ENCODE data around the gene ABHD16B.

The ABHD16B gene

DNA sequence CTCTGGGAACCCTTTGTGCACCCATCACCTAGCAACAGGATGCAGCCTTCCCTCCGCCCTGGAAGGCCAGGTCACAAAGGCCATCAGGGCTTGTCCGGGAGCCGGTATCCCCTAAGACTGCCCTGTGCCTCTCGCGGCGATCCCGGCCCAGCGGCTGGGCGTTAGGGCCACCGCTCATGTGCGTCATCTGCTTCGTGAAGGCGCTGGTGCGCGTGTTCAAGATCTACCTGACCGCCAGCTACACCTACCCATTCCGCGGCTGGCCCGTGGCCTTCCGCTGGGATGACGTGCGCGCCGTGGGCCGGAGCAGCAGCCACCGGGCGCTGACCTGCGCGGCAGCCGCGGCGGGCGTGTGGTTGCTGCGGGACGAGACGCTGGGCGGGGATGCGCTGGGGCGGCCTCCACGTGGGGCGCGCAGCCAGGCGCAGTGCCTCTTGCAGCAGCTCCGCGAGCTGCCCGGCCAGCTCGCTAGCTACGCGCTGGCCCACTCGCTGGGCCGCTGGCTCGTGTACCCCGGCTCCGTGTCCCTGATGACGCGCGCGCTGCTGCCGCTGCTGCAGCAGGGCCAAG, at the start of gene ABHD16B:
Gene ABHD16B, plus strand, starts transcription at position 134 of the 570 bp plus-strand sequence. Its CDS starts 43 bp downstream, at position 177.
- no peak for DNase-seq (ENCODE audit: extremely low read depth in 1 of 2, low read depth in 1 of 2)

DNA sequence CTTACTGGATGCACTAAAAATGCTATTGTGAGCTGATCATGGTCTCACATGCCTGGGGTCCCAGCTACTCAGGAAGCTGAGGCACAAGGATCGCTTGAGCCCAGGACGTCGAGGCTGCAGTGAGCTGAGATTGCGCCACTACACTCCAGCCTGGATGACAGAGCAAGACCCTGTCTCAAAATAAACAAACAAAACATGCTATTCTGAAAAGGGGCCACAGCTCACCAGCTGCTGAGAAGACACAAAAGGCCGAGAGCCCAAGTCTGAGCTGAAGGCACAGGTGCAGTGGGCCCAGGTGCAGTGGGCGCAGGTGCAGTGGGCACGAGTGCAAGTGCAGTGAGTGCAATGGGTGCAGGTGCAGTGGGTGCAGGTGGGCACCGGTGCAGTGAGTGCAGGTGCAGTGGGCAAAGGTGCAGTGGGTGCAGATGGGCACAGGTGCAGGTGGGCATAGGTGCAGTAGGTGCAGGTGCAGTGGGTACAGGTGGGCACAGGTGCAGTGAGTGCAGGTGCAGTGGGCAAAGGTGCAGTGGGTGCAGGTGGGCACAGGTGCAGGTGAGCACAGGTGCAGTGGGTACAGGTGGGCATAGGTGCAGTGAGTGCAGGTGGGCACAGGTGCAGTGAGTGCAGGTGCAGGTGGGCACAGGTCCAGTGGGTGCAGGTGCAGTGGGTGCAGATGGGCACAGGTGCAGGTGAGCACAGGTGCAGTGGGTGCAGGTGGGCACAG, 46.2 kb upstream of the ABHD16B start:
- no peak for DNase-seq (ENCODE audit: extremely low read depth in 1 of 2, low read depth in 1 of 2)

DNA sequence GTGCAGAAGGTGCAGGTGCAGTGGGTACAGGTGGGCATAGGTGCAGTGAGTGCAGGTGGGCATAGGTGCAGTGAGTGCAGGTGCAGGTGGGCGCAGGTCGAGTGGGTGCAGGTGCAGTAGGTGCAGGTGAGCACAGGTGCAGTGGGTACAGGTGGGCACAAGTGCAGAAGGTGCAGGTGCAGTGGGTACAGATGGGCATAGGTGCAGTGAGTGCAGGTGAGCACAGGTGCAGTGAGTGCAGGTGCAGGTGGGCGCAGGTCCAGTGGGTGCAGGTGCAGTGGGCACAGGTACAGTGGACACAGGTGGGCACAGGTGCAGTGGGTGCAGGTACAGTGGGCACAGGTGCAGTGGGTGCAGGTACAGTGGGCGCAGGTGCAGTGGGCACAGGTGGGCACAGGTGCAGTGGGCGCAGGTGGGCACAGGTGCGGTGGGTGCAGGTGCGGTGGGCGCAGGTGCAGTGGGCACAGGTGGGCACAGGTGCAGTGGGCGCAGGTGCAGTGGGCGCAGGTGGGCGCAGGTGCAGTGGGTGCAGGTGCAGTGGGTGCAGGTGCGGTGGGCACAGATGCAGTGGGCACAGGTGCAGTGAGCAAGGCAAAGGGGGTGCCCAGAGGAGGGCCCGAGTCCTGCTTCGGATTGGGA, 45.6 kb upstream of the ABHD16B start:
- no peak for DNase-seq (ENCODE audit: extremely low read depth in 1 of 2, low read depth in 1 of 2)

DNA sequence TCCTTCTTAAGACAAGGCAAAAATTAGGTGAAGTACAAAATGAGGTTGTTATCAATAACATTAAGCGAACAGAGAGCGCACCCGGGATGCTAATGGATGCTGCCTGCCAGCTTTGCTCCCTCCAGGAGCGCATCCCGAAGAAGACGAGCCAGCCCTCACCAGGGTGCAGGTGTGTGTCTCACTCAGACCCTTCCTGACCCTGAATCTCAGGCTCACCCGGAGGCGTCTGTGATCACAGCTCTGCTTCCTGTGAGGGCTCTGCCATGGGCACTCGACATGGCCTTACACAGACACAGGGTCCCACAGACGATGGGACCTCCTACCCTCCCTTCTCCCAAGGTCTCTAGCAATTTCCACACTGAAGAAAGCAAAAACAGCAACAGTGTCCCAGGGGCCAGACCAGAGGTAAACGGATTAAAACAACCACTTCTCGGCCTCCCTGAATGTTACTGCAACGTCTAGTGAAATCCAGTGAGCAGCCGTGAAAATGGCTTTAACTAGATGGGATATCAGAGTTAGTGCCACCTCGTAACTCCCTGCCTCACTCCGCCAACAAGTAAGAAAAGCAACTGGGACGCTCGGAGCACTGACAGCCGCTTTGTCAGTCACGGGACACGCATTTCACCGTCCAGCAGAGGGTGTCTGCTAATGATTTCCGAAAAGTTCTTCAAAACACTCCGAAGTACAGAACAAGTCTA, 41.9 kb upstream of the ABHD16B start:
- DNase-seq (ENCODE audit: extremely low read depth in 1 of 2, low read depth in 1 of 2): no peak

DNA sequence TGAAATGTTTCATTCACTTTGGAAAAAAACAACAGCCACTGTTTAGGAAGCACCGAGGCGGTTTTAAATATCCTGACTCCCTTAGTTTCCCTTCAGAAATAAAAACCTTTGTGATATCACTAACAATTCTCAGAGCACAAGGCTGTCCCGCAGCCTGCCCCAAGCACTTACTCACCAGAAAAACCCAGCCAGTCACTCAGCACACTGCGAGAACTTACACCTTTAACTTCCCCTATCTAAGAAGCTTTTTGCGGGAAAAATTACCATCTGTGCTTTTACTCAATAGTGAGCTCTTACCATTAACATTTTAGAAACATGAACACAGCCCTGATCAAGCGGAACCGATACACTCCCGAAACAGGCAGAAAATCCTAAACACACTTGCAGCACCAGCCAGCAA, 39.5 kb upstream of the ABHD16B start:
- DNase-seq (ENCODE audit: extremely low read depth in 1 of 2, low read depth in 1 of 2): no peak

DNA sequence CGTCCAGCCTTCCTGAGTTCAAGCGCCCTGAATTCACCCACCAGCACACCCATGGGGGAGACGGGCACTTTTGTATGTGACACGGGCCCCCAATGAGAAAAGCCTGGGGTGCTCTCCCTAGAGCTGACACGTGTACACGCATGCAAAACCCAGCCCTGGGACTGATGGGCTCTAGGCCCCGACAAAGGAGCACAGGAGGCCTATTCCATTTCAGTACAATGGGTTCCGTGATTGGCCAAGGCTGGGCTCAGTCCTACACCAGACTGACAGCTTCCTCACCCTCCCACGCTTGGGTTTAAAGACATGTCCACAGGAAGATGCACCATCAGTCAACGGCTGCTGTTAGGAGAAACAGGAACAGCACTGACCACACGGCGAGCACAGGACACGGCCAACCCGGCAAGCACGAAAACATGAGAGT, 39.0 kb upstream of the ABHD16B start:
- no peak for DNase-seq (ENCODE audit: extremely low read depth in 1 of 2, low read depth in 1 of 2)

DNA sequence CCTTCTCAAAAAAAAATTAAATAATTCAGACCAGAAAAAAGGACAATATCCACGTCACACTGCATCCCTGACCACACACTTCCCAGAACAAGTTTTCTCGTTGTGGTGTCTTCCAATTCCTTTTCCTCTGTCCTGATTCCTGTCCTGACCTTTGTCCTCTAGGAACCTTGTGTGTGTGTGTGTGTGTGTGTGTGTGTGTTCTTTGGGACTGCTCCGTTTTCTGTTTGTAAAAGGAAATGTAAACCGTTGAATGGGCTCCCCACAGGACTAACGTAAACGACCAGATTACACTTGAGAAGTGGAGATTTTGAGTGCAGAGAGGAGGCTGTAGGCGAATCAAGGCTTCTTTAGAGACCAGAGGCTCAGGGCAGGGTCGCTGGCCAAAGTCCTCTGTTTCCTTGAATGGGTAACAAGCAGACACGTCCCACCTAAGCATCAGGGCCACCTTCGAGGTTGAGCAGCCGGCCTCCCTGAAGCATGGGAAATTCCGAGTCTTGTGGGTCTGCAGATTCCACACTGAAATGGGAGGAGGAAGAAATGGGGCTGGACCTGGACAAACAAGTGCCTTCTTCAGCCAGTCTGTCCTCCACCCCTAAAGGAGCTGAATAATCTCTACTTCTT, 37.5 kb upstream of the ABHD16B start:
- no peak for DNase-seq (ENCODE audit: extremely low read depth in 1 of 2, low read depth in 1 of 2)

DNA sequence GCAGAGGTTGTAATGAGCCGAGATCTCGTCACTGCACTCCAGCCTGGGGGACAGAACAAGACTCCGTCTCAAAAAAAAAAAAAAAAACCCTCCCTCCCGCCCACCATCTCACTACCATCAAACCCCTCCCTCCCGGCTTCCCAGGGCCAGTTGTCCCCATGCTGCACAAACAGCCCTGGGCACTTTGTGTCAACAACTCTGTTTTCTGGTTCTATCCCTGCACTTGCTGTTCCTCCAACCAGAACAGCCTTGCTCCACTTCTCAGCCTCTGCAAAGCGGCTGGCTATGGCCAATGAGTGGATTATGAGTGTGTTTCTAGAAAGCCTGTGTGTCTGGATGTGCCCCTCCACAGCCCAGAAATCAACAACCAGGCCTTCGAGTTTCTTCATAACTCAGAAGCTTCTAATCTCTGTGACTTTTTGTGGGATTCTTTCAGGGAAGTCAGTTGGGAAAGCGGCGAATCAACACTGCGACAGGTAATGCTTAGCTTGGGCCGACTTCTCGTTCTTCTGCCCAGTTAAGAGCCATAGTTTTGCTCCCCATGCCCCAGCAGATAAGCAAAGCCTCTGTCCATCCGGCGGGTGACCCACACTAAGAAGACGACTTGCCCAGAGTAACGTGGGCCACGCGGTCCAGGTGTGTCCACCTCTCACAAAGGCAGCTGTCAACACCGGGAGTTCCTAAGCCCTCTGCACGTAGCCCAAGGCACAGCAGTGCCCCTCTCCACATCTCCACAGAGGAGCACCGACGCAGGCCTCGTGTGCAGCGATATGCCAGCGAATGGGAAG, 35.8 kb upstream of the ABHD16B start:
- DNase-seq (ENCODE audit: extremely low read depth in 1 of 2, low read depth in 1 of 2): no peak

DNA sequence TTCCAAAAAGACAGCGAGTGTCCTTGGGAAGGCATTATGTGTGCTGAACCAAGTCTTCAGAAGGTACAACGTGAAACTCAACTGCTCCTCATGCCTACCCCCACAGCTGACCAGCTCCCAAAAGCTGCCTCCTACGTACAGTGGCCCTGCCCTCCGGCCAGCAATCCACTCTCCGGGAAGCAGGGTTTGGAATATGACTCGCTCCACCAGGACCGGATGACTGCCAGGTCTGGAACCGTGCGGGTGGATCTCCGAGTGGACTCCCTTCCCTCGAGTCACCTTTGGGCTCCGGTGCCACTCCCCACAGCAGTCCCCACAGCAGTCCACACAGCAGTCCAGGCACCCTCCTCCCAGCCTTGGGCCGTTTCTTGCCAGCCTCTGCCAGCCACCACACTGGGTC, 34.5 kb upstream of the ABHD16B start:
- DNase-seq (ENCODE audit: extremely low read depth in 1 of 2, low read depth in 1 of 2): no peak

DNA sequence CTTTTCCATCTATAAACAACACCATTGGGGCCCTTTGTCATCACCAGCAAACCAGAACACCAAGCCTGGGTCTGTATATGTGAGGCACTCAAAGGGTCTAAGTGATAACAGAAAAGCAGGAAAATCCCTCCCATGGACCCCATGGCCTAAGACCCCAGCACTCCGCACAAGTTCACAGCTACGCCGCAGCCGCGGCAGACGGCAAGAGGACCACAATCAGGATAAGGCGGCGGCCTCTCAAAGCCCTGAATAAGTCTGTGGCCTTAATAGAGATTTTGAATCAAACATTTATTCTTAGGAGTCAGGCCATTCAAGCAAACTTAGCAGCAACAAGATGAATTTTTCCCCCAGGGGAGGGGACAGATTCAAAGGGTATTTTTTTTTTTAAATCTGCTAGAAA, 33.2 kb upstream of the ABHD16B start:
- no peak for DNase-seq (ENCODE audit: extremely low read depth in 1 of 2, low read depth in 1 of 2)

DNA sequence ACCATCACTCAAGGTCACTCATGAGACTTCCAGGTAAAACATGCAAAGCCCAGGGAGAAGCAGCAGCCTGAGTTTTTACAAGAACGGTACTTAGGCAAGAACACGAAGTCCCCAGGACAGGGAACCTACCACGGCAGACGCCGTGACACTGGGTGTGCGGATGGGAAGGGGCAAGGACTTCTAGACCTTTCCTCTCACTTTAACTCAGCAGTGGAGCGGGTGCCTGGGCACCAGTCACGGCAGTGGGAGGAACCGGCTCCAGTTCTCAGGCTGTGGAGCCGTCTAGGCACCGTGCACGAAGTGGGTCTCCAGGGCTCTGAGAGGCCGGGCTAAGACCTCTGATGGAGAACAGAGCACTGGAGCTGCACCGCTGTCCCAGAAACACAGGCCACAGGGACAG, 32.8 kb upstream of the ABHD16B start:
- DNase-seq (ENCODE audit: extremely low read depth in 1 of 2, low read depth in 1 of 2): no peak

DNA sequence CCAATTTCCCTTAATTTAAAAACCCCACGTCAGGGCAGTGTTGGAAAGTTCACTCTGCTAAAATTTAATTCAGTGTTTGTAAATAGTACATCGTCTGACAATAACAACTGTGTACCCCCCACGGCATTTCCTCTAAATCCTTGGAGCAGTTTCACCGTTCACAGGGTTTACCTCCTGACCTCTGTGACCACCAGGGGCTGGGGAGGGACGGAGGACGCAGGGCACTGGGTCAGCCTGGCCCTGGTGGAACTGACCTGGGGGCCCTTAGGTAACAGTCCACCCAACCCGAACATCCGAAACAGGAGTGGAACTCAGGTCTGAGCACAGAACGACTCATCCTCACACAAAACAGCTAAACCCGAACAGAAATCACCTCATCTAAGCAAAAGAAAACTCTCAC, 32.3 kb upstream of the ABHD16B start:
- no peak for DNase-seq (ENCODE audit: extremely low read depth in 1 of 2, low read depth in 1 of 2)

DNA sequence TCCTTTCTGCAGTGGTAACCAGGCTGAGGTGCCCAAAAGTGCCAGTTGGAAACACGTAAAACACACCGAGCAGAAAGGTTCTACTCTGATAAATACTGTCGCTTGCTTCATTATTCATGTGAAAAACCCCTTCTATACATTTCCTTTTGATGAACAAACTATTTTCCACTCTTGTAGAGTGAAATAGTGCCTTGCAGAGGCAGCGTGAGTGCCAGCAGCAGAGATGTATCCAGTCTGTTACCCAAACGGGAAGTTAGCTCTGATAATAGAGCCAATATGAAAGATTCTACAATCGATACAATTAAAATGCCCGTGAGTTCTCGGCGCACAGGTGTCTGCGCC, 31.7 kb upstream of the ABHD16B start:
- no peak for DNase-seq (ENCODE audit: extremely low read depth in 1 of 2, low read depth in 1 of 2)

DNA sequence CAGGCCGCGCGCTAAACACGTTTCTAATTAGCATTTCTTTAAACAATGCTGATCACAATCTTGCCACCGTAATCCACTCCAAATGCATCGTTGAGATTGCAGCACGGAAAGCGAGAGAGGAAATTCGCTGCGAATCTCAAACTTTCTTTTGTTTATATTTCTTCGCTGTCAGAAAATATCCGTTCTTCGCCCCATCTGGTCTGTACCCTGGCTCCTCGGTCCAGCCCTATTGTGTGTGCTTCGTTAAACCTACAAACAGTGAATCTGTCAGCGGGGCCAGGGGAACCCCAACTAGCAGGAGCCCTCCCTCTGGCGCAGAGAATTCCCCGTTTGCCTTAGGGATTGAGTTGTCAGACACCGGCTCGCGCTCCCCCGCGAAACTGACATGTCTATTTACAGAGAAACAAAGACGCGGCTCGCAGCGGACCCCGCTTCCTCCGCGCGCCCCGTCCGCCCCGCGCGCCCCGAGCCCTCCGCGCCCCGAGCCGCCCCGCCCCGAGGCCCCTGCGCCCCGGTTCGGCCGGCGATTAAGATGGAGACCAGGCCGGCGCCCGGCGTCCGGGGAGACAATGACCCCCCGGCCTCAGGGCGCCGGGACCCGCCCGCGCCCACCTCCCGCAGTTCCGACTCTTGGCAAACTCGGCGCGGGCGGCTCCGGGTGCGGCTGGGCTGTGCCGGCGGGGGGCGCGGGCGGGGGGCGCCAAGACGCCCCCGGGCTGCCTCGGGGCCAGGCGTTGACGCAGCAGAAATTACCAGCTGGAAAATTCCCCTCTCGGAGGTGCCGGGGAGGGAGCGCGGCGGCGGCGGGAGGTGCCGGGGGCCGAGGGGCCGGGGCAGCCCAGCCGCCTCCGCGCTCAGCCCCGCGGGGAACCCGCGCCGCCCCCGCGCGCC, 31.1 kb upstream of the ABHD16B start:
- no peak for DNase-seq (ENCODE audit: extremely low read depth in 1 of 2, low read depth in 1 of 2)

DNA sequence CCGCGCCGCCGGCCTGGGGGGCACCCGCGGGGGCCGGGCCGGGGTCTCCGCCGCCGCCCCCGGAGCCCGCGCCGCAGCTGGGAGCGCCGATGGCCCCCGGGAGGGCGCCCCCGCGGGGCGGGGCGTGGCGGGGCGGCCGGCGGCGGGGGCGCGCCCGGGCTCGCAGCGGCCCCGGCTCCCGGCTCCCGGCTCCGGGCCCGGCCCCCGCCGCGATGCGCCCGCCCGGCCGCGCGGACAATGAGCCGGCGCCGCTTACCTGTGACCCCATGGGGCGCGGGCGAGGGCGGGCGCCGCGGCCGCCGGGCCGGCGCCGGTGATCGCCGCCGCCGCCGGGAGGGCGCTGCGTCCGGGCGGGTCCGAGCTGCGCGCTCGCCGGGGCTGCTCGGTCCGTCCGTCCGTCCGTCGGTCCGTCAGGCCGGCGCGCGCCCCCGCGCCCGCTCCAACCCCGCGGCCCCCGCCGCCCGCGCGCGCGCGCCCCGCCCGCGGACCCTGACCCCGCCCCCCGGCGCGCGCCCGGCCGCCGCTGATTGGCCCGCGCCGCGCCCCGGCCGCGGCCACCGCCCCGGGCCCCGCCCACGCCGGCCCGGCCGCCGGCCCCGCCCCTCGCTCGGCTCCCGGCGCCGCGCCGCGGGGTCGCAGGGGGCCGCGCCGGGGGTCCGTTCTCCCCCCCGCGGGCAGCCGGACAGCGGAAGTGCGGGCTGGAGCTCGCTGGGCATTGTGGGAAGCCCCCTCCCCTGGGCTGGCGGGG, 30.3 kb upstream of the ABHD16B start, which contains the start of gene ZBTB46:
Gene ZBTB46, minus strand, starts transcription at position 424 of the 748 bp plus-strand sequence. CDS start 40,507 bp downstream, outside the sequence.
- DNase-seq (ENCODE audit: extremely low read depth in 1 of 2, low read depth in 1 of 2): no peak

DNA sequence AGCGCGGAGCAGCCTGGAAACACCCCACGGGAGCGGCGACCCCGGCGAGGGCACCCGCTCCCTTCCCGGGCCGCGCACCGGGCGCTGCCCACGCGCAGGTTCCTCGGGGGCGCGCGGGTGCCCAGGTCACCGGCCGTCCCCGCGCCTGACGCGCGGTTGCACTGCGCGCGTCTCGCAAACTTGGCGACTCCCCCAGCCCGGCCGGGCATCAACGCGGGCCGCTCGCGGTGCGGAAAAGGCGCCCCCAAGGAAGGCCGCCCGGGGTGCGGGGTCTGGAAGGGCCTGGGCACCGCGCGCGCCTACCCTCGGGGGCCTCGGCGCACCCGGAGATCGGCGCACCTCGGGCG, 29.7 kb upstream of the ABHD16B start:
- DNase-seq (ENCODE audit: extremely low read depth in 1 of 2, low read depth in 1 of 2): no peak

DNA sequence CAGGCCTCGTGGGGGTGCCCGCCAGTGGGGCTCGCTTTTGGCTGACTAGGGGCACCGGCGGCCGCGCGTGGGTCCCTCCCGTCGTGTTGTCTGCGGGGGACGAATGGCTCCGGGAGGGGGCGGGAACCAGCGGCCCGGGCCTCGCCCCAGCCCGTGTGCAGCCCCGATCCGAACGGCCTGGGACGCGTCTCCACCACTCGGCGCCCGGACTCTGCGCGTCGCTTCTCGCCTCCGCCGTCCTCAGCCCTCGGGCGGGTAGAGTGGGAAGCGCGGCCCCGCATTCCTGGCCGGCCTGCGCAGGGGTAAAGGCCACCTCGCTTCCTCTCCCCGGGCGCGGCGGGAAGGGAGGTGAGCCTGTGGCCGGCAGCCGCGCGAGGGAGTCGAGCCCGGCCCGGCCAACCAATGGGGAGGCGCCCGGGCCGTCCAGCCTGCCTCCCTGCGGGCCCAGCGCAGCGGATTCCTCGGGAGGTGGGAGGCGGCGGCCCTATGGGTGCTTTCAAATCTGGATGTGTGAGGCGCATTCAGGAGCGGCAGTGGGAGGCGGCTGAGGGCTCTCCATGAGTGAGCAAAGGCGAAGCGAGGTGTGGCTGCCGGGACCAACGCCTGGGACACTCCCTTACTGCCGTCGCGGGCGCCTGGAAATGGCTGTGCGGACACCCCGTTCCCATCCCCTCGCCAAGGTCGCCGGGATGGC, 29.2 kb upstream of the ABHD16B start:
- no peak for DNase-seq (ENCODE audit: extremely low read depth in 1 of 2, low read depth in 1 of 2)

DNA sequence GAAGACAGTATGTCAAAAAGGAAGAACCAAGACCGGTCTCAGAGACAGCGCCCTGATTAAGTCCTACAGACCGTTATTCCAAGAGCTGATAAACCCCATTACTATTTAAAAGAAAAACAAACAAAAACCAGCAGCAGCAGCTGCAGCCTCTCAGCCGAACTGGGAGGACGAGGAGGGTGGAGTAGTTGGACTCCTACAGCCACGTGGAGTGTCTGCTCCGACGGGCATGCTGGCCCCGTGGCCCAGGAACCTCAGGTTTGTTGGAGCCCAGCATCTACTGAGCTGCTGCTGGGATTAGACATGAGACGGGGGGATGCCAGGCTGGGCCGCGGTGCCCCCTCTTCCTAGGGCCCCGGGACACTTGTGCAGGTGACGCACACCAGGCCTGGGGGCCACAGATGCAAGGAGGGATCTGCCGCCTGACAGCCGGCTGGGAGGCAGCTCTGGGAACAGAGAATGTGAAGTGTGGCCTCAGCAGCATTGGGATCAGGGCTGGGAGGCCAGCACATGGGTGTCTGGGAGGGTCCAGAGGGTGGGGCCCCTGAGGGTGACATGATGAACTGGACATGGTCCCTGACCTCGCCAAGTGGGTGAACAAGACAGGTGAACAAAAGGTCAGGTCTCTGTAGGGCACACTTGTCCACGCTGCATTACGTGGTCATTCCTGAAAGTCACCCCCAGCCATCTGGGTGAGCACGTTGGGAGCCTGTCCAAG, 27.4 kb upstream of the ABHD16B start:
- DNase-seq (ENCODE audit: extremely low read depth in 1 of 2, low read depth in 1 of 2): no peak
